Measurements from ENCODE around the gene DPAGT1. TPM values are rescaled to one million over a fixed set of nuclear protein-coding genes. Genes with fewer than 3 reads are reported as not detected.
A peak's percentile ranks its signal among the peaks of the same experiment; 100 is the strongest.

The DPAGT1 gene
- total and polyA plus RNA-seq, 2 donors (not counting 3 experiments of a cell fraction or from before 2014, with no cell fraction given): 62.0 to 203 TPM

- BruUV-seq (replicated peaks): no TSS peak
- TF ChIP-seq POLR2AphosphoS5 (IDR thresholded peaks at IDR 0.05; ENCODE audit: insufficient read depth, low read depth, low read length) (no peak), EZH2 (IDR thresholded peaks at IDR 0.05; ENCODE audit: borderline replicate concordance, low read depth, low read length, severe bottlenecking) (no peak), POLR2A (IDR thresholded peaks at IDR 0.05; ENCODE audit: low read depth, low read length) (no peak), FOS (IDR thresholded peaks at IDR 0.05; ENCODE audit: borderline replicate concordance, insufficient read depth, low read length) (no peak), MYC (IDR thresholded peaks at IDR 0.05; ENCODE audit: low read depth, low read length) (no peak), JUN (IDR thresholded peaks at IDR 0.05; ENCODE audit: borderline replicate concordance, insufficient read depth, insufficient read length, low read depth) (no peak), GATA2 (IDR thresholded peaks at IDR 0.05; ENCODE audit: insufficient read depth, insufficient read length, low read depth, low read length) (no peak)
- TF ChIP-seq, protein P1, sequence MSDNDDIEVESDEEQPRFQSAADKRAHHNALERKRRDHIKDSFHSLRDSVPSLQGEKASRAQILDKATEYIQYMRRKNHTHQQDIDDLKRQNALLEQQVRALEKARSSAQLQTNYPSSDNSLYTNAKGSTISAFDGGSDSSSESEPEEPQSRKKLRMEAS (IDR thresholded peaks at IDR 0.05; ENCODE audit: insufficient read depth, insufficient read length): no peak
- TF ChIP-seq, protein P2, sequence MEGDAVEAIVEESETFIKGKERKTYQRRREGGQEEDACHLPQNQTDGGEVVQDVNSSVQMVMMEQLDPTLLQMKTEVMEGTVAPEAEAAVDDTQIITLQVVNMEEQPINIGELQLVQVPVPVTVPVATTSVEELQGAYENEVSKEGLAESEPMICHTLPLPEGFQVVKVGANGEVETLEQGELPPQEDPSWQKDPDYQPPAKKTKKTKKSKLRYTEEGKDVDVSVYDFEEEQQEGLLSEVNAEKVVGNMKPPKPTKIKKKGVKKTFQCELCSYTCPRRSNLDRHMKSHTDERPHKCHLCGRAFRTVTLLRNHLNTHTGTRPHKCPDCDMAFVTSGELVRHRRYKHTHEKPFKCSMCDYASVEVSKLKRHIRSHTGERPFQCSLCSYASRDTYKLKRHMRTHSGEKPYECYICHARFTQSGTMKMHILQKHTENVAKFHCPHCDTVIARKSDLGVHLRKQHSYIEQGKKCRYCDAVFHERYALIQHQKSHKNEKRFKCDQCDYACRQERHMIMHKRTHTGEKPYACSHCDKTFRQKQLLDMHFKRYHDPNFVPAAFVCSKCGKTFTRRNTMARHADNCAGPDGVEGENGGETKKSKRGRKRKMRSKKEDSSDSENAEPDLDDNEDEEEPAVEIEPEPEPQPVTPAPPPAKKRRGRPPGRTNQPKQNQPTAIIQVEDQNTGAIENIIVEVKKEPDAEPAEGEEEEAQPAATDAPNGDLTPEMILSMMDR (IDR thresholded peaks at IDR 0.05; ENCODE audit: extremely low read depth in 1 of 2, insufficient read depth in 1 of 2, low read depth in 1 of 2, low read length in 2 of 2): no peak
- dilution Hi-C loops (cut with MboI; ENCODE audit: extremely low pct_ligation_motif_present, low sequenced_read_pairs): no loop called here
- intact Hi-C loops (cut with micrococcal nuclease): loop anchor here (1.0 to 2.0 kb wide), 3 partner anchors 45 to 178 kb away; partner anchors contain the start of gene DPAGT1
- Histone ChIP-seq H3K27ac (ENCODE audit: insufficient read depth, low read depth, low read length) (no peak overlapping the region), H2AFZ (ENCODE audit: low read depth, low read length) (peak overlapping the region; percentile 41), H3K4me3 (replicated peaks in 1 of 3; ENCODE audit: insufficient read depth in 1 of 3, low read depth in 1 of 3, low read length in 3 of 3) (no peak overlapping the region), H3K9me1 (replicated peaks; ENCODE audit: control insufficient read depth, extremely low read depth, insufficient read depth, low read length) (no peaks in the 10 kb centered on the region), H4K20me1 (replicated peaks; ENCODE audit: control insufficient read depth, extremely low read depth, insufficient read depth, low read length) (no peaks in the 10 kb centered on the region), H3K79me2 (ENCODE audit: control insufficient read depth, insufficient read depth, low read length) (no peaks in the 10 kb centered on the region), H3K9ac (replicated peaks; ENCODE audit: extremely low read depth, insufficient read depth, low read length) (no peak overlapping the region), H3K27me3 (ENCODE audit: control insufficient read depth in 2 of 2, insufficient read depth in 2 of 2, low read length in 2 of 2) (peaks cover 2 to 3% of the 10 kb centered on the region in 2 experiments), H3K9me3 (replicated peaks; ENCODE audit: control insufficient read depth, insufficient read depth, low read length) (no peaks in the 10 kb centered on the region), H3K4me1 (ENCODE audit: control insufficient read depth, extremely low read depth, insufficient read depth, low read length) (peaks cover 4% of the 10 kb centered on the region), H3K36me3 (ENCODE audit: control insufficient read depth in 2 of 2, extremely low read depth in 1 of 2, insufficient read depth in 2 of 2, low read length in 2 of 2) (no peaks in the 10 kb centered on the region), H3K4me2 (ENCODE audit: insufficient read depth, low read length) (no peak overlapping the region)
- no peak for DNase-seq (ENCODE audit: low read depth, low spot score)
- FAIRE-seq: no peak
- ChIA-PET POLR2A (no interaction called here), CTCF (interaction anchor here (0.8 to 5.3 kb wide), 14 partner anchors 8 to 193 kb away, joined by 3 to 59 read pairs (median 4); partner anchors contain the start of gene NLRX1)
Measured at GRCh38 chr11:119145551-119145950, 43.9 kb upstream of the DPAGT1 start.
